DMS79 treated with DMSO at 0.1 percent for 48 hours (cell line): ENCODE data around the gene SLC22A8.
"Not testable (repeated sequence)": the region's sequence is repeated elsewhere in the genome, so short reads cannot be mapped to it uniquely, and the experiment has no call there.

Experiments used
- DNase-seq: peaks from one replicate; lab custom pipeline; 2025; lab: John Stamatoyannopoulos, UW

SLC22A8 gene

DNA sequence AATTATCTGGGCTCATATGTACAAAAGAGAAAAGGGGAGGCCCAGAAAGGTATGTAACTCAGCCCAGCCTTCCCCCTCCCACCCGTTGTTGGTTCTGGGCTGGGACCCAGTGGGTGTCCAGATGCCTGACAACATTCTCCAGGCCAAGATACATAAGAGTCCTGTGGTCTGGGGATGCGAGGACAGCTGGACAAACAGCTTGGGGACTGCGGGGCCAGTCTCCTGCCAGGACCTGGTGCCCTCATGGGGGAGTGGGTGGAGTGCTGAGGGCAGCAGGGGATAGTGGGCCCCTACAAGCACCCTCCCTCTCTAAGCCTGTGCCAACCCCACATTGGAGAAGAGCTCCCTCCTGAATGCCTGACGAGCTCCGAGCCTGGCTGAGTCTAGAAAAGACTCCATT, 27.4 kb downstream of the SLC22A8 start:
- no peak for DNase-seq

DNA sequence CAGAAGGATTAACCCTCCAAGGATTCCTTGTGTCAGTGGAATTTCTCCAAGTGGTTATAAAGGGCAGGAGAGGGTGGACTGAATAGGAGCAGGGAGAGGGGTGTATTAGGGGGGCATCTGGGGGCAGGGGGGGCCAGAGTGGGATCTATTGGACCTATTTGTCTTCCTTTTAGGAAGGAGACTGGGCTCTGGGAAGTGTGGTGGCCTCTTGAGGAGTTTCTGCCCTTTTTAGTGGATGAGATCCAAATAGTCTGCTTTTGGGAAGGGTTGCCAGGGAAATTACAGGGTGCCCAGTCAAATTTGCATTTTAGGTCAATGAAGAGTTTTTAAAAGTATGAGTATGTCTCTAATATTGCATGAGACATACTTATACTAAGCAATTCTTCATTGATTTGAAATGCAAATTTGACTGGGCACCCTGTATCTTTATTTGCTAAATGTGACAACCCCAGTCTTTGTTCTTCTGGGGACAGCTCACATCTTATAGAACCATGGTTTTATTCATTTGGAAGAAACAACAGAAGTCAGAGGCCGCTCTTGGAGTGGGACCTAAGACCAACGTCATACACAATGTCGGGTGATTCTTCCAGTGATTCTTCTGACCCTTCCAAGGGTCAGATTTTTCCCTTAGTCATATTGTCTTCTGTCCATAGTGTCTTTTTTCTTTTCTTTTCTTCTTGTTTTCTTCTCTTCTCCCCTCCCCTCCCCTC, 30.4 kb downstream of the SLC22A8 start:
- DNase-seq: no peak

DNA sequence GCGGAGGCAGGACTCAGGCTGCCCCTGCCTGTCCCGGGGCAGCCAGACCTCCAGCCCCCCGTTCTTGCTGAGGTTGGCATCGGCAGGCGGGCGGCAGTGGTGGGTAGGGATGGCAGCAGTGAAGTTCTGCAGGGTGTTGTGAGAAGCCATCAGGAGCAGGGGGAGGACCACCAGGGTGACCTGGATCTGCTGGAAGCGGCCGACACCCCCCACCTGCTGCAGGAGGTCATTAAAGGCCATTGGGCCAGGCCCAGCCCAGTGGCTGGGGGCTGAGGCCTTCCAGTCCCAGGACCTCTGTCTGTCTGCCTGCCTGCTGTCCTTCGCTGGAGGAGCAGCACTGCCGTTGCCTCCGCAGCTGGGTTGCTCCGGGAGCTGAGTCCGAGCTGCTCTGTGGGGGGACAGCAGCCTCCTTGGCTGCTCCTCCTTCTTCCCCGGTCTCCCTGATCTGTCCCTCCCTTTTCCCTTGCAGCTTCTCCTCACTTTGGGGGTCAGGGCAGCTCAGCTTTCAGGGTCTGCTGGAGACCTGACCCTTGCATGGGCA, 31.1 kb downstream of the SLC22A8 start, which contains the start of gene SLC22A6:
TSS of gene SLC22A6 (minus strand) at position 517 of the 541 bp plus-strand sequence. CDS start at position 240, 277 bp downstream.
- no peak for DNase-seq

DNA sequence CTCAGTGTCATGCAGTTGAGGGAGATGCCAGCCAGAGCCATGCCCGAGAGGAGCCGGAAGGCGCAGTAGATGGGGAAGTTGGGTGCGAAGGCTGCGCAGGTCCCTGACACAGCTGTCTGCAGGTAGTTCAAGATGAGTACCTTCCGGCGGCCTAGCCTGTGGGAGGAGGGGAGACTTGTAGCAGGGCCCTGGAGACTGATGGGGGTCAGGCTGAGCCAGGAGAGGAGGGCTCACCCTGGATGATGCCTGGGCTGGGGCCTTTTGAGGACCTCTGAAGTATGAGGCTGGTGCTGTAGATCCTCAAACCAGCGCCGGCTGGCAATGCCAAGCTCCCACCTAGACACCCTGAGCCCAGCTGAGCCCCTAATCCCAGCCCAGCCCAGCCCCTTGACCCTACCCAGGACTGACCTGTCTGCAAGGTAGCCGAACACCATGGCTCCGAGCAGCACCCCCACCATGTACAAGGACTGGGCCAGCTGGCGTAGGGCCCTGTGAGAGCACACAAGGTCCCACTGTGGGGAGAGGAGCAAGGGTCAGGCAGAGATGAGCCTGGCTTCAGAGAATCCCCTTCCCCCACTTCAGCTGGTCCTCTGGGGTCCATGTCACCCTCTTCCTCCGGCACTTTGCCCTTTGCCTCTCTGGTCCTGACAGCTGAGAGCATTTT, 32.0 kb downstream of the SLC22A8 start:
- no peak for DNase-seq

DNA sequence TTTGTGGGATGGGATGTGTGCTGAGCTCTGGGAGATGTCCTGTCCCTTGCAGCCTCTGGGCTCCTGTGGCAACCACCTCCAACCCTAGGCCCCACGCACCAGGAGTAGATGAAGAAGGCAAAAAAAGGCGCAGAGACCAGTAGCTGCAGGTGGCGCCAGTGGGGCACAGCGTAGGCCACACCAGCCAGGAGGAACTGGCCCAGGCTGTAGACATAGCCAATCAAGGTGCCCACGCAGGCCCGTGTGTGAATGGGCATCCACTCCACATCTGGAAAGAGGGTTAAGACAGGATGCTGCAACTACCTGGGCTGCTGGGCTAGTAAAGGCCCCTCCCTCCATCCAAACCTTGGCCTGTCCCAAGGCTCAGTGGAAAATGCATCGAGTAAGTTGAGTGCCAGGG, 33.9 kb downstream of the SLC22A8 start:
- DNase-seq: no peak

DNA sequence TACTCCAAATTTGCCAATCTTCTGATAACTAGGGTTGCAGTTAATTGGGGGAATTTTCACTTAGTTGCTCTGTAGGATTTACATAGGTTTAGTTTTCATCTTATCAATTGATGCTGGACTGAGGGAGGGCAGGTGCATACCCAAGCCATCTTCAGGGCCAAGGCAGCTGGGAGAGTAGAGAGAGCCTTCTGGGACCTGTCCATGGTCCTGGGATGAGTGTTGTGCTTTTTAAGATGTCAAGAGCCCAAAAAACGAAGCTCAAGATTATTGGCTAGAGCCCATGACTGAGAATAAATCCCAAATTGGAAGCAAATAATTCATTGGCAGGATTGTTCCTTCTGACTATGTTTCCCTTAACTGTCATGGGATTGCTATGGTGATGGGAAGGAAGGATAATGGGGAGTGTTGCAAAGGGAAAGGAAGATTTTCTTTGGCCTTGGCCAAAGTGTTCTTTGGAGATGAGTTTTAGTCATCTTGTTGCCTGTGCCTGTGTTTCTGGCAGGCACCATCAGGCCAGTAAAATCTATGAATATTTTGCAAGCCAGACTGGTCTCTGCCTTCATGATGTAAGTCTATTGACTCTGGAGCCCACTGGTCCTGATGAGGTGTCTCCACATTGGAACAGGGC, 35.4 kb downstream of the SLC22A8 start:
- no peak for DNase-seq

DNA sequence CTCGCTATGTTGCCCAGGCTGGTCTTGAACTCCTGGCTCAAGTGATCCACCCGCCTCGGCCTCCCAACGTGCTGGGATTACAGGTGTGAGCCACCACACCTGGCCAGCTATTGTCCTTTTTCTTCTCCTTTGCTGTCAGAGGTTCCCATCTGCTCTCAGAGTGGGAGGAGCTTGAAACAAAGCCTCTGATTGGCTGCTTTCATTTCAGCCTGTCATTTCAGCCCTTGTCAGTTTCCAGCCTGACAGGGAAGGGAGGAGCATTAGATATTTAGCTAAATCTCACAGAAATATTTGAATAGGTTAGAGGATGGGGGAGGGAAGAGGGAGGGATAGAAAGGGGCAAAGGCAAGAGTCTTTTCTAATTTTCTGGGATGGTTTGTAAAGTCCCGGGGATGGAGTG, 39.5 kb downstream of the SLC22A8 start:
- no peak for DNase-seq

DNA sequence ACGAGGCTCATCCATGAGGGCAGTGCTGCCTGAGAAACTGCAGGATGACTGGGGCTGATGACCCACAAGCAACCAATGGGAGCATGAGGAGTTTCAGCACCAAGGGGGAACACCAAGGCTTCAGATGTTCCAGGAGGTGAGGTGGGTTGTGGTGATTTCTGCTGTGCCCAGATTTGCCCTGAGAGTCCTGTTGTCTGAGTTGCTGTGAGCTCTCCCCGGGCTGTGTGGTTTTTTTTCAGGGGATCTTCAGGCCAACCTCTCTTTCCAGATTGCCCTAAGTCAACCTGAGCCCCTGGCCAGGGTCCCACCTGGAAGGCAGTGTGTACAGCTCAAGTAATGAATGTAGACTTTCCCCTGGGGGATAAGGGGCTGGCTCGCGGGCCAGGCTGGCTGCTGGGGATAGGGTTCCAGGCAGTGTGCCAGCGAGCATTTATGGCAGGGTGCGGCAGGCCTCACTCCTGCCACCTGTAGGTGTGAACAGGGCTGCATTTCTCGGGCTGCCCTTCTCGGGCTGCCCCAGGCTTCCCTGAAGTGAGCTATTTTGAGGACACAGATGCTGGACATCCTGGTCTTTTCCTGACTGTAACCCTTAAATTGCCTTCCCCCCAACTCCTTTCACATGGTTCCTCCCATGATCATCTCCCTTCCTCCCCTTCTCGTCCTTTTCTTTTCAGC, 40.7 kb downstream of the SLC22A8 start:
- peak; percentile 54 for DNase-seq

DNA sequence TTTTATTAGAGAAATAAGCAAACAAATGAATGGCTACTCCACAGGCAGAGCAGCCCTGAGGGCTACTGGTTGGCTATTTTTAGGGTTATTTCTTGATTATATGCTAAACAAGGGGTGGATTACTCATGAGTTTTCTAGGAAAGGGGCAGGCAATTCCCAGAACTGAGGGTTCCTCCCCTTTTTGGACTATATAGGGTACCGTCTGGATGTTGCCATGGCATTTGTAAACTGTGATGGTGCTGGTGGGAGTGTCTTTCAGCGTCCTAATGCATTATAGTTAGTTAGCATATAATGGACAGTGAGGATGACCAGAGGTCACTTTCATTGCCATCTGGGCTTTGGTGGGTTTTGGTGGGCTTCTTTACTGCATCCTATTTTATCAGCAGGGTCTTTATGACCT, 50.1 kb downstream of the SLC22A8 start:
- no peak for DNase-seq

DNA sequence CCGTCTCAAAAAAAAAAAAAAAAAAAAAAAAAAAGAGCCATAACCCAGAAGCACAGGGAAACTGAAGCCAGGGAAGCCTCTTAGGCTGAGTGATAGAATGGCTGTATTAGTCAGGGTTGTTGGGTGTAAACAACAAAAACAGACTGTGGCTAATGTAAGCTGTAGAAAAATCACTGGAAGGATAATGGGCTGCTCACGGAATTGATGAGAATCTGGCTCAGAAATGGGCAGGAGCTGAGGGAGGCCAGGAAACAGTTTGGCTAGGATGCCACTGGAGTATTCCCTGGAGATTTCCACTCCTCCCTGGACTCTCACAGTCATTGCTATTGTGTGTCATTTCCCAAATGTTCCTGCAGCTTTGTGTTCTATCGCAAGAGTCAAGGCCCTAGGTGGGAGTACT, 53.2 kb downstream of the SLC22A8 start:
- DNase-seq: no peak

DNA sequence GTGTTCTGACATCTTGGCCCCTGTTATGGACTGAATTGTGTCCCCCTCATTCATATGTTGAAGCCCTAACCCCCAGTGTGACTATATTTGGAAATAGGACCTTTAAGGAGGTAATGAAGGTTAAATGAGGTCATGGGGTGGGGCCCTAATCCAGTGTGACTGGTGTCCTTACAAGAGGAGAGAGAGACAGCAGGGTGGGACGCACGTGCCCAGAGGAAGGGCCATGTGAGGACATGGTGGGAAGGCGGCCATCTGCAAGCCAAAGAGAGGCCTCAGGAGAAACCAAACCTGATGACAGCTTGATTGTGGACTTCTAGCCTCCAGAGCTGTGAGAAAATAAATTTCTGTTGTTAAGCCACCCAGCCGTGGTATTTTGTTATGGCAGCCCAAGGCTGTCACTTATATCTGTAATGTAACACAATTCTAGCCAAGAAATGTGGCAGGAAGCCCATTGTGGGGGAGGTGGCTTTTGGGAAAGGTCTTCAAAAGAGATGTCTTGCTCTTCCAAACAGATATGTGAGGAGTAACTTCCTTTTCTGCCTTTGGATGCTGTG, 54.5 kb downstream of the SLC22A8 start:
- no peak for DNase-seq

DNA sequence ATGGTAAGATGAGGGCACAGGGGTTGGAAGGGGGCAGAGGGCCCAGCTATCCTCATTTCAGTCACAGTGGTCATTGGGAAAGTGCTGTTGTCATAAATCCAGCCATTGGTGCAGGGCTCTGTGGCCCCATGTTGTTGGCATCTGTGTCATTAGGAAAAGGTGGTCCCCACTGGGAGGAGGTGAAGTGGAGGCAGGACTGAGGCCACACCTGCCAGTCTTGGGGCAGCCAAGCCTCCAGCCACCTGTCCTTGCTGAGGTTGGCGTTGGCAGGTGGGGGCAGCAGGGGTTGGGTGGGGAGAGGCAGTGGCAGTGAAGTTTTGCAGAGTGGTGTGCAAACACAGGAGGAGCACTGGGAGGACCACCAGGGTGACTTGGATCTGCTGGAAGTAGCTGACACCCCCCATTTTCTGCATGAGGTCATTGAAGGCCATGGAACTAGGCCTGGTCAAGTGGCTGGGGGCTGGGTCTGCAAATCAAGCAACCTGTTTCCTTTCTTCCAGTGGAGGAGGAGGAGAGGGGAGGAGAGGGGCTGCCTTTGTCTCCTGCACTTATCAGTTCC, 56.1 kb downstream of the SLC22A8 start:
- no peak for DNase-seq

DNA sequence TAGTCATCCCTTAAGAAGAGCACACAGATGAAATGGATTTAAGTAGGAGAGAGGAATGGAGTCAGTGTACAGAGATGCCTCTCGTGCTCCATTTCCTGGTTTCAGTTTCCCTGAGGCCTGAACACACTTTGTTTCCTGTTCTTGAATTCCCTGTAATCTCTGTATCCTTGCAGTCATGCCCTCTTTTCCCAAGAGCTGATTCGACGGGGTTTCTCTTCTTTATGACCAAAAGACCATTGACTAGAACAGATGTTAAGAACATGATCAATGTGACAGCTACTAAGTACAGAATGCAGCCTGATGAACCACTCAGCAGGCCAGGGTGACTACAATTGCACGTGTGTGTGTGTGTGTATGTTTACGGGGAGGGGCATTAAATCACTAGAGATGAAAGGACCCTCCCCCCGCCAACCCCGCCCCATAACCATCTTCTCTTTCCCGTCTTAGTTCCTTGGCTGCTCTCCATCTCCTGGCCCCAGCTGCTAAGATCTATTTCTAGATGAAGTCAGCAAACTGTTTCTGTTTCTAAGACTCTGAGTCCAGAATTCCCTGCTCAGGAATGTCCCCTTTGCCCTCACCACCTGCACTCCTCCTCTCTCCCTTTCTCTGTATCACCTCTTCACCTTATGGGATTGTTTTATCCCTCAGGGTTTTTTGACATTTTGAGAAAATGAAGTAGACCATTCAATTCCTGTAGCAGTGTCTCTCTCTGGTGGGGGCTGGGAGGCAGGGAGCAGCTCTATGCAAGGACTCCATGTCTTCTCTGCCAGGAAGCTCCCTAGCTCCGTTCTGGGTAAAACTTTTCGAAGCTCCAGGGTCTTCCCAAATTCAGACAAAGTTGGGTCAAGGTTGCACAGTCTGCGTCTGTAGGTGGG, 56.9 kb downstream of the SLC22A8 start:
- peak; percentile 10 for DNase-seq

DNA sequence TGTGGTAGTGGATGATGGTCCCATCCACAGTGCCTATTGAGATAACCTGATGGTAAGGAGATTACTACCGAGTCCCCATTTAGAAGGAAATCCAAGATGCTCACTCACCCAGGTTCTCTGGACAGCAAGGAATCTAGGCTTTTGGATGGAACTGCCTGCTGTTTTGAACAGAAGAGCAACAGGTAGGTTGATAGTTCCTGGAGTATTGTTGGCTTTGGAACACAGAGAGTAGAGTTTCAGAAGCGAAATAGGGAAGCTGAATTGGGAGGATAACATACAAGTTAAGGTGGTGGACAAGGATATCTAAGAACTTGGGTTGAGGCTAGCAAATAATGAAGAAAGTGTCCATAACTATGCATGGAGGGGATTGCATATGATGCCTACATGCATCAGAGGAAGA, 58.5 kb downstream of the SLC22A8 start:
- DNase-seq: no peak

DNA sequence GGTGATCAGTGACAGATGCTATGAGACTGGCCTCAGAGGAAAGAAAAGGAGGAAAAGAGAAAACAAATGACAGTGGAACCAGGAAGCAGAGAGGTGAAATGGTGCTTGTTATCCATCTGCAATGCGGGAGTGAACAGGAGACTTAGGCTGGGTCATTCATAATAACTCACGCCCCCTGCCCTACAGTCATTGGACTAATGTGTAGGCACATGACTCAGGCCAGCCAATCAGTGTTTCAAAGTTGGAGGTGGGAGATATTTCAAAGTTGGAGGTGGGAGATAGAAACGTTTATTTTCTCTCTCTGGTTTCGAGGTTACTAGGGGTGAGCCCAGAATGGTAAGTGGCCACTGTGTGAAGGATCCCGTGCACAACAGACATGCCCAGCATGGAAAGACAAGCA, 61.2 kb downstream of the SLC22A8 start:
- DNase-seq: no peak

DNA sequence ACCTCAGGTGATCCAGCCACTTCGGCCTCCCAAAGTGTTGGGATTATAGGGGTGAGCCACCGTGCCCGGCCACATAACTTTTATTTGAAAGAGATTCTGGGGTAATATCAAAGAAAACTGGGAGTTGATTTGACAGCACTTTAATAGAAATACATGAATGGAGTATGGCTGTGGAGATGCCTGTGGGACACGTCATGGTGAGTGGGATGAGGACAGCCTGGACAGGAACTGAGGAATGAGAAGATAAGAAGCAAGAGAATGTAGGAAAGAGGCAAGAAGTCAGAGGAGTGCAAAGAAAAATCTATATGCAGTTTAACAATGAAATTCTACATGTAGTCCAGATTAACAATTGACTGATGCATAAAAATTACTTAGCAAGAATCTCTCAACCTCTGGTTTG, 61.8 kb downstream of the SLC22A8 start:
- no peak for DNase-seq

DNA sequence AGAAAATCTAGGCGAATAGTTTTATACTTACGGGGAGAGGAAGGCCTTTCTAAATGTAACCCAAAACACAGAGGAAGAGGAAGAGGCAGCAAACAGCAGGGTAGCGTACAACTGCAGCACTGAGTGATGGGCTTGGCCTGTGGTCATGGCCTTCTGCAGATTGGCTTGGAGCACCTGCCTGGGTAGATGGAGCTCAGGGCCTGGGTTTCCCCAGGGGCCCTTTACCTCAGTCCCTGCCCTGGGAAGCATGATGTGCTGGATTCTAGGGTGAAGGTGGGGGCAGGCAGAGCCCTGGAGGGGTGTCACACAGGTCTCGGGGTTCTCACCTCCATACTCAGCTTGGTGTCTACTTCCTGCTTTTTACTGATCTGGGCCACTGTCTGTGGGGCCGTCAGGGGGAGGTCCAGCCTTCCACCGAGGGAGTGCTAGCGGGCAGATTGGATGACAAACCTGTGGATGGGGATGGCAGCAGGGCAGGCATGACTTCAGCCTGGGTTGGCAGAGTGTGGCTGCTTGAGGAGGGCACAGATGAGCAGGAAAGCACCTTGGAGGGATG, 66.8 kb downstream of the SLC22A8 start:
- DNase-seq: no peak

DNA sequence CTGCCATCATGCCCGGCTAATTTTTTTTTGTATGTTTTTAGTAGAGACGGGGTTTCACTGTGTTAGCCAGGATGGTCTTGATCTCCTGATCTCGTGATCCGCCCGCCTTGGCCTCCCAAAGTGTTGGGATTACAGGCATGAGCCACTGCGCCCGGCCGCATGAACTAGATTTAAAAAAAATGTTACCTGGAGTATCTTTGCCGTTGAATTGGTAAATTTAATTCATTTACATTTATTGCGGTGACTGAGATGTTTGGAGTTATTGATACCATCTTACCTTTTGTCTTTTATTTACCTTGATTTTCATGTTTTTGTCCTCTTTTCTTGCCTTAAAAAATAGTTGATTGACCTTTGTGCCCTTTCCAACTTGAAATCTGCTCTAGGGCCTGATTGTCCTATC, 70.1 kb downstream of the SLC22A8 start:
- DNase-seq: not testable (repeated sequence)
